Measurements from ENCODE around the gene GLIS1.

GLIS1 gene

GRCh38 chr1:53617851-53618499 is 121.0 kb downstream of the GLIS1 start:
- DNase-seq (ENCODE audit: low read depth) = no peak

- DNase-seq (ENCODE audit: low read depth) = no peak
Measured at GRCh38 chr1:53617382-53617781, 121.6 kb downstream of the GLIS1 start.

GRCh38 chr1:53616927-53617326 is 122.0 kb downstream of the GLIS1 start:
- no peak for DNase-seq (ENCODE audit: low read depth)

- no peak for DNase-seq (ENCODE audit: low read depth)
Measured at GRCh38 chr1:53616511-53616910, 122.5 kb downstream of the GLIS1 start.

- DNase-seq (ENCODE audit: low read depth) = no peak
Measured at GRCh38 chr1:53615101-53615500, 123.9 kb downstream of the GLIS1 start.

GRCh38 chr1:53614231-53615021 is 124.5 kb downstream of the GLIS1 start:
- no peak for DNase-seq (ENCODE audit: low read depth)

GRCh38 chr1:53608676-53609075 is 130.3 kb downstream of the GLIS1 start:
- DNase-seq (ENCODE audit: low read depth) = no peak

GRCh38 chr1:53608071-53608470 is 130.9 kb downstream of the GLIS1 start:
- DNase-seq (ENCODE audit: low read depth) = no peak

GRCh38 chr1:53606651-53607051 is 132.3 kb downstream of the GLIS1 start:
- DNase-seq (ENCODE audit: low read depth) = no peak

- DNase-seq (ENCODE audit: low read depth) = no peak
Measured at GRCh38 chr1:53606197-53606596, 132.8 kb downstream of the GLIS1 start.

- no peak for DNase-seq (ENCODE audit: low read depth)
Measured at GRCh38 chr1:53605181-53605580, 133.8 kb downstream of the GLIS1 start.

GRCh38 chr1:53604291-53604919 is 134.6 kb downstream of the GLIS1 start:
- DNase-seq (ENCODE audit: low read depth) = no peak

- no peak for DNase-seq (ENCODE audit: low read depth)
Measured at GRCh38 chr1:53603431-53603830, 135.5 kb downstream of the GLIS1 start.

GRCh38 chr1:53601867-53602775 is 136.8 kb downstream of the GLIS1 start:
- no peak for DNase-seq (ENCODE audit: low read depth)

- DNase-seq (ENCODE audit: low read depth) = no peak
Measured at GRCh38 chr1:53601031-53601745, 137.8 kb downstream of the GLIS1 start.

GRCh38 chr1:53600561-53600960 is 138.4 kb downstream of the GLIS1 start:
- no peak for DNase-seq (ENCODE audit: low read depth)

GRCh38 chr1:53600001-53600400 is 139.0 kb downstream of the GLIS1 start:
- no peak for DNase-seq (ENCODE audit: low read depth)

GRCh38 chr1:53599481-53599880 is 139.5 kb downstream of the GLIS1 start:
- DNase-seq (ENCODE audit: low read depth) = no peak

- no peak for DNase-seq (ENCODE audit: low read depth)
Measured at GRCh38 chr1:53598966-53599365, 140.0 kb downstream of the GLIS1 start.

- no peak for DNase-seq (ENCODE audit: low read depth)
Measured at GRCh38 chr1:53595906-53596305, 143.1 kb downstream of the GLIS1 start.

GRCh38 chr1:53594391-53595180 is 144.4 kb downstream of the GLIS1 start:
- DNase-seq (ENCODE audit: low read depth) = no peak

Measured in non-pigmented ciliary epithelial cell (primary cell).